Endothelial cell of umbilical vein (primary cell): ENCODE data around the gene ABI3BP. TPM values are rescaled to one million over a fixed set of nuclear protein-coding genes. Genes with fewer than 3 reads are reported as not detected.
A peak's percentile ranks its signal among the peaks of the same experiment; 100 is the strongest.

ENCODE experiments used
- BruUV-seq: library from RNA; stranded (reverse); fragments of 400-500 nt; replicated peaks from 2 replicates; lab custom pipeline; 2021; lab: Mats Ljungman, UMichigan
- CTCF ChIA-PET: fragments of 300-600, 350-600 bp; sonication (Branson Sonifier 250); formaldehyde crosslinking; loops from one replicate; lab custom pipeline; 2021; ENCODE audit warnings: antibody characterized with exemption, inconsistent platforms; lab: Charles Lee
- POLR2A ChIA-PET: fragments of 300-600, 350-600 bp; sonication (Branson Sonifier 250); formaldehyde crosslinking; loops from one replicate; lab custom pipeline; 2021; ENCODE audit warnings: antibody characterized with exemption, inconsistent platforms; lab: Charles Lee
- DNase-seq: peaks from one replicate; pipeline ENCODE4 v3.0.0-alpha.2; 2011; ENCODE audit warnings: low read depth, low spot score
- FAIRE-seq: peaks from 2 replicates; lab custom pipeline; 2011; peaks lifted over from hg19 to GRCh38; lab: Jason Lieb, UNC
- H2AFZ ChIP-seq: 2 replicates; pipeline ENCODE4 v1.6.0; 2012; ENCODE audit warnings: low read depth, low read length, control low read depth, inconsistent platforms
- H3K27ac ChIP-seq: 2 replicates; pipeline ENCODE4 v1.5.1; 2011; ENCODE audit warnings: low read depth, mild to moderate bottlenecking, control low read depth, low read length, moderate library complexity; ENCODE audit not compliant: insufficient read depth
- H3K27me3 ChIP-seq, 2 experiments: 2 replicates each; pipeline versions ENCODE4 v1.6.0 to v1.6.1; 2011; ENCODE audit warnings: low read length in 2 of 2, mixed read lengths in 1 of 2; ENCODE audit not compliant: control insufficient read depth in 2 of 2, insufficient read depth in 2 of 2
- H3K36me3 ChIP-seq, 2 experiments: 2 replicates in 1 of 2; 3 replicates in 1 of 2; pipeline ENCODE4 v1.5.1; 2011; ENCODE audit warnings: low read length in 2 of 2, mild to moderate bottlenecking in 1 of 2, moderate library complexity in 1 of 2; ENCODE audit not compliant: control insufficient read depth in 2 of 2, insufficient read depth in 2 of 2; ENCODE audit errors: extremely low read depth in 1 of 2
- H3K4me1 ChIP-seq: 3 replicates; pipeline ENCODE4 v1.5.1; 2011; ENCODE audit warnings: mild to moderate bottlenecking, low read length; ENCODE audit not compliant: control insufficient read depth, insufficient read depth; ENCODE audit errors: extremely low read depth
- H3K4me2 ChIP-seq: 2 replicates; pipeline ENCODE4 v1.6.1; 2011; ENCODE audit warnings: low read length, control low read depth, mixed read lengths; ENCODE audit not compliant: insufficient read depth
- H3K4me3 ChIP-seq, 3 experiments: fragments of 200-600 bp in 1 of 3; sonication (generic), shearing (Covaris generic) in 1 of 3; replicated peaks in 1 of 3; 2 replicates each; pipeline ENCODE4 v1.5.1; 2011 to 2016; ENCODE audit warnings: control low read depth in 3 of 3, low read length in 3 of 3, mild to moderate bottlenecking in 2 of 3, inconsistent platforms in 1 of 3, low read depth in 1 of 3, moderate library complexity in 1 of 3; ENCODE audit not compliant: insufficient read depth in 1 of 3
- H3K79me2 ChIP-seq: 2 replicates; pipeline ENCODE4 v1.6.0; 2012; ENCODE audit warnings: low read length, inconsistent platforms; ENCODE audit not compliant: control insufficient read depth, insufficient read depth
- H3K9ac ChIP-seq: replicated peaks from 2 replicates; pipeline ENCODE3; 2011; ENCODE audit warnings: low read length, control low read depth; ENCODE audit not compliant: insufficient read depth; ENCODE audit errors: extremely low read depth
- H3K9me1 ChIP-seq: replicated peaks from 3 replicates; pipeline ENCODE4 v1.6.0; 2011; ENCODE audit warnings: mild to moderate bottlenecking, low read length; ENCODE audit not compliant: control insufficient read depth, insufficient read depth; ENCODE audit errors: extremely low read depth
- H3K9me3 ChIP-seq: replicated peaks from 2 replicates; pipeline ENCODE4 v1.5.1; 2012; ENCODE audit warnings: low read length, inconsistent platforms; ENCODE audit not compliant: control insufficient read depth, insufficient read depth
- H4K20me1 ChIP-seq: replicated peaks from 2 replicates; pipeline ENCODE3; 2011; ENCODE audit warnings: mild to moderate bottlenecking, low read length; ENCODE audit not compliant: control insufficient read depth, insufficient read depth; ENCODE audit errors: extremely low read depth
- CTCF ChIP-seq, 2 donors: IDR thresholded peaks; 1 replicate in 1 of 2; 2 replicates in 1 of 2; pipeline ENCODE4 v1.5.1; 2011; ENCODE audit warnings: low read length in 2 of 2, mild to moderate bottlenecking in 2 of 2, moderate library complexity in 2 of 2, control low read depth in 1 of 2, inconsistent platforms in 1 of 2, low read depth in 1 of 2; ENCODE audit not compliant: insufficient read depth in 1 of 2; ENCODE audit errors: extremely low read depth in 1 of 2
- EZH2 ChIP-seq: IDR thresholded peaks from 2 replicates; pipeline ENCODE4 v1.6.1; 2012; ENCODE audit warnings: borderline replicate concordance, low read depth, mild to moderate bottlenecking, moderate library complexity, low read length, inconsistent platforms; ENCODE audit not compliant: severe bottlenecking
- FOS ChIP-seq: IDR thresholded peaks from 2 replicates; pipeline ENCODE4 v1.6.1; 2011; ENCODE audit warnings: mild to moderate bottlenecking, low read length, moderate library complexity, borderline replicate concordance; ENCODE audit not compliant: insufficient read depth
- GATA2 ChIP-seq: IDR thresholded peaks from 2 replicates; pipeline ENCODE4 v1.7.0; 2011; ENCODE audit warnings: low read depth, mild to moderate bottlenecking, moderate library complexity, mixed read lengths, low read length; ENCODE audit not compliant: insufficient read length, insufficient read depth
- JUN ChIP-seq: IDR thresholded peaks from 2 replicates; pipeline ENCODE4 v1.6.1; 2011; ENCODE audit warnings: borderline replicate concordance, low read depth; ENCODE audit not compliant: insufficient read length, insufficient read depth
- MAX ChIP-seq: IDR thresholded peaks from 2 replicates; pipeline ENCODE4 v1.6.1; 2011; ENCODE audit not compliant: insufficient read depth, insufficient read length
- MYC ChIP-seq: IDR thresholded peaks from one replicate; pipeline ENCODE4 v1.6.1; 2011; ENCODE audit warnings: mild to moderate bottlenecking, low read depth, low read length
- dilution Hi-C: fragments of 300-500 bp; cut with MboI; formaldehyde crosslinking; loops from one replicate; pipeline ENCODE4 v1.15.0; 2019; ENCODE audit warnings: low sequenced_read_pairs; ENCODE audit not compliant: extremely low pct_ligation_motif_present
- intact Hi-C: fragments of 100-400 bp; cut with micrococcal nuclease; formaldehyde crosslinking; loops from one replicate; pipeline ENCODE4 v1.10.0; 2022
- polyA plus RNA-seq, 4 experiments: library from polyadenylated mRNA; depleted of rRNA in 3 of 4; stranded (reverse) in 3 of 4; unstranded in 1 of 4; fragments of >200 nt; gene quantifications; 2 replicates each; pipeline versions ENCODE4 v1.2.1 to v1.2.3, GENCODE V29; 2011 to 2012; ENCODE audit warnings: missing spikeins in 1 of 4
- total RNA-seq: library from RNA; stranded (reverse); gene quantifications from 2 replicates; pipeline ENCODE4 v1.2.3, GENCODE V29; 2021

Gene ABI3BP
- total and polyA plus RNA-seq, 2 donors (not counting 3 experiments of a cell fraction or from before 2014, with no cell fraction given): 78.1 to 106 TPM

GRCh38 chr3:100737334-100737733 lies 255.9 kb downstream of the ABI3BP start:
- Histone ChIP-seq H3K27me3 (no peaks in the 10 kb centered on the region), H4K20me1 (peaks cover 3% of the 10 kb centered on the region)

More at GRCh38 chr3:100737334-100737733, 255.9 kb downstream of the ABI3BP start:
- no peaks in the 10 kb centered on the region for H3K9me1 ChIP-seq
- CTCF ChIA-PET: interaction anchor here (0.9 to 5.2 kb wide), 6 partner anchors 11 to 645 kb away, joined by 3 to 47 read pairs (median 8); no protein-coding TSS in a partner anchor
- no TSS peak for BruUV-seq
- H3K27ac ChIP-seq: no peak overlapping the region
- H3K4me3 ChIP-seq: no peak overlapping the region
- H3K36me3 ChIP-seq: peaks cover 9 to 41% of the 10 kb centered on the region in 2 experiments
- dilution Hi-C loops (no loop called here), intact Hi-C loops (loop anchor here (1.0 to 2.0 kb wide), 2 partner anchors 459 to 645 kb away; no protein-coding TSS in a partner anchor)
- no peak for FAIRE-seq
- H3K4me2 ChIP-seq: no peak overlapping the region
- peaks cover 34% of the 10 kb centered on the region for H3K79me2 ChIP-seq
- peak; percentile 48 for DNase-seq
- TF ChIP-seq JUN: no peak
- TF ChIP-seq GATA2: no peak
- peak; percentile 19 to 36 for TF ChIP-seq CTCF (IDR thresholded peaks at IDR 0.05; ENCODE audit: extremely low read depth in 1 of 2, insufficient read depth in 1 of 2, low read depth in 1 of 2, low read length in 2 of 2)
- no peak for TF ChIP-seq EZH2
- TF ChIP-seq MAX: no peak
- TF ChIP-seq FOS: no peak
- TF ChIP-seq MYC: no peak
- no peaks in the 10 kb centered on the region for H3K4me1 ChIP-seq
- no peak overlapping the region for H2AFZ ChIP-seq
- H3K9ac ChIP-seq: no peak overlapping the region
- no peaks in the 10 kb centered on the region for H3K9me3 ChIP-seq
- POLR2A ChIA-PET: no interaction called here
